ENCODE measurements around the gene MAFB. TPM values are rescaled to one million over a fixed set of nuclear protein-coding genes. Genes with fewer than 3 reads are reported as not detected.

MAFB gene
- total RNA-seq, 1 donor from 2014 or later: 20.6 TPM

DNA sequence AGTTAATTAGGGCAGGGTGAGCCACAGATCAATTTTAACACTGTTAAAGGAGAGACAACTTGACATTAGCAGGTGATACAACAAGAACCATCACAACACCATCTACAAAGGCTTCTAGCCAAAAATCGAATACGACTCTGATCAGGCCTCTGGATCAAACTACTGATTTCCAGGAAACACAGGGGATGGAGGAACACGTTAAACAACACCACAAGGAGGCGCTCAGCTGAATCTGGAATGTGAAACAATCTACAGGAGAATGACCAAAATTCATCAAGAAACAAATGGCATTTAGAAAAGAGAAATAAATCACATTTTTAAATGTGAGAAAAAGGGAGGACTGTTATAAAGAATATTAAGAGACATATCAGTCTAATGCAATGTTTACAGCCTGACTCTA, 13.5 kb upstream of the MAFB start:
- DNase-seq: no peak

GRCh38 chr20:40698744-40699143, 9.7 kb upstream of the MAFB start:
- no peak for DNase-seq

- no peak for DNase-seq
Observed at GRCh38 chr20:40698281-40698680, 9.2 kb upstream of the MAFB start.

DNA sequence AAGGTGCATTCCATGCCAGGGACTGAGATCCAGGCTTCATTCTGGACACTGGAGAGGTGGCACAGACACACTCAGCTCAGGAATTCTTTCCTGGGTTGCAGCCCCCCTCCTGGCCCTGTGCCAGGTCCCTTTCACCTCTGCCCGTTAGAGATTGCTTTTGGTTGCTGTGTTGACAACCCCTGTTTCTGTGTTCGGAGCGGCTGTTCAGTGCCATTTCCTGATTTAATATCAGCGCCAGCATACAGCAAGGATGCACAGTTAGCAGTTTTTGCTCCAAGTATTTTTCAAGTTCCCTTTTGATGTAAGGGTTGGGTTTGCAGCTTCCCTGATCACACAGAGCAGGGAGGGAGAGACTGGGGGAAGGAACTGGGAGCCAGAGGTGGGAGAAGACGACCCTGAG, 8.5 kb upstream of the MAFB start:
- DNase-seq: no peak

DNA sequence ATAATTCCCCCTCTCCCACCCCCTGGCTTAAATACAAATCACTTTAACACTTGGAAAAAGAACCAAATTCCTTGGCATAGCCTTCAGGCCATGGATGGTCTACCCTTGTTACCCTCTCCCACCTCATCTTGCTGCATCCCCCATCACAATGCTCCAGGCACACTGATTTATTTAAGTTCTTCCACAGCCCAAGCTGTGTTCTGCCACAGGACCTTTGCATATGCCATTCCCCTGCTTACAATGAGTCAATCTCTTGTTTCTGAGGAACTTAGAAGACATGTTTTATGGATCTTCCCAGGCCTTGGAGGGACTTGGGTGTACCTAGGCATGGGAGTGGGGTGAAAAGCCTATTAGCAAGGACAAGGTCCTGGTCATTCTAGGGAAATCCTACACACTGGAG, 6.2 kb upstream of the MAFB start:
- no peak for DNase-seq

DNA sequence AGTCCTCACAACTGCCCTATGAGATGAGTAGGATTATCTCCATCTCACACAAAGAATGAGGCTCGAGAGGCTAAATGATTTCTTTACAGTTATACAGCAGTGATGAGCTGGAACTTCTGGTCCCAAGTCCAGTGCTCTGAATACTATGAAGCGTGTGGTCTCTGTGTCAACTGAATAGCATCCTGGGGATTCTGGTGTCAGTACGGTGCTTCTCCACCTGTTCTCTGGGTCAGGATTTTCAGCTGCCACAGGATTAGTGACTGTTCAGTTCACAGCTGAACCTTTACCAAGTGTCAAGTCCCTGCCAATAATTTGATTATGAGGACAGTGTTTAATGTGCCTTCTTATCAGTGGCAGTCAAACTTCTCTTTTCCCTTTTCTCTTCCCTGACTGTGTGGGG, 5.2 kb upstream of the MAFB start:
- DNase-seq: no peak

DNA sequence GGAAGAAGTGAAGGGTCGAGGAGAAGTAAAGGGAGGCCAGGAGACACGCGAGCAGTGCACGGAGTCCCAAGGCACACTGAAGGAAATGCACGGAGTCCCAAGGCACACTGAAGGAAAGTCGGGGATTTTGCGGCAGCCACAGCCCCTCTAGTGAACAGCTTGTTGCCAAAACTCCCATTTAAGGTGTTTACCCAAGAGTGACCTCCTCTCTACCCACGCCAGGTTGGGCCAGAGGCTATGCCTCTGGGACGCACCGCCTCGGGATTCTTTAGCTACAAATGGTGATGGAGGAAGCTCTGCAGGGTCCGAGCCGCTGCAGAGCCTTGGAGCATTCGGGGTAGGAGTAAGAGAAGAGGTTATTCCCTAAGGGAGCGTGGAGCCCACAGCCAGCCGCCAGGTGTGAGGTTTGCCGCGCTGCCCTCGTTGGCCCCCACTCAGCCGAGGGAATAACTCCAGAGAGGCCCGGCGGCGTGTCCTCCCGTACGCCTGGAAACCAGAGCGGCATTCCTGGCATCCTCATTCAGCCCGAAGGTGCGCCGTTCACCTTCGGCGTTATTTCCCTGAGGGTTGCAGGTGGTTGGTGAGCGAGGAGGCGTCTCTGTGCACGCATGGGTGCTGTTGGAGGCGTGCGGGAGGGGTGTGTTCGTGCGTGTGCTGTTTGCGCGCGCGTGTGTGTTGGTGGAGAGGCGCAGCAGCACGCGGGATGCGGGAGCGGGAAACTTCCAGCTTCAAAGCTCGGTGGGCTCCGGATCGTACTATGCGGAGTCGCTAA, 3.4 kb upstream of the MAFB start:
- DNase-seq: no peak

- DNase-seq: no peak
Observed at GRCh38 chr20:40691566-40692239, 2.7 kb upstream of the MAFB start.

DNA sequence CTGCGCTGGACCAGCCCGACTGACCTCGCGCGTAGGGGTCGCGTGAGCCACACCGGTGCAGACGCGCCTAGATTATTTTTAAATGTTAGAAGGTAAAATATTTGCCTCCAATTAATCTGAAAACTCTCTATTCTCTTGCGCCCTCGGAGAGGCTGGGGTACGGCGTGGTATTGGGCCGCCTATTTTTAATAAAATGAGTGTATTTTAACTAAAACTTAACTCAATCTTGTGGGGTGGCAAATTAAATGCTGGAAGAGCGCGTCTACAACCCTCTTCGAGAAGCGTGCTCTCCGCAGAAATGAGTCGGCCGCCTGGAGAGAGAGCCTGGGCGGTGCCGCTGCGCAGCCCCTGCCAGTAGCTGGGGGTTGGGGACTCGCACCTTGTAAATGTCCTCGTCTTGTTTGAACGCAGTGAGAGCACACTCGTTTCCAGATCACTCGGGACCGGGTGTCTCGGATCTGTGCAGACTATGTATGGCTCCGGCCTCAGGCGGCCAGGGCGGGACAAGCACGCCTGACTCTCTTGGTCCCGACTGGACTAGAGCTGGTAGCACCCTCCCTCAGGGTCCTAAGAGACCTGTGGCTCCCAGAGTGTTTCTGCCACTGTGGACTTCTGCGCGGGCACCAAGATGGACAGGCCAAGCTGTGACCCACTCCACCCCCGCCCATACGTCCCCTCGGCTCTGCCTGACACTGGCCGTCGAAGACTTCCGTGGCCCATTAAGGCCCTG, 2.0 kb upstream of the MAFB start:
- no peak for DNase-seq

- peak; percentile 80 for DNase-seq
Observed at GRCh38 chr20:40689943-40690835, 1.2 kb upstream of the MAFB start.

- no peak for DNase-seq
Observed at GRCh38 chr20:40688129-40689099, 622 bp downstream of the MAFB start.

DNA sequence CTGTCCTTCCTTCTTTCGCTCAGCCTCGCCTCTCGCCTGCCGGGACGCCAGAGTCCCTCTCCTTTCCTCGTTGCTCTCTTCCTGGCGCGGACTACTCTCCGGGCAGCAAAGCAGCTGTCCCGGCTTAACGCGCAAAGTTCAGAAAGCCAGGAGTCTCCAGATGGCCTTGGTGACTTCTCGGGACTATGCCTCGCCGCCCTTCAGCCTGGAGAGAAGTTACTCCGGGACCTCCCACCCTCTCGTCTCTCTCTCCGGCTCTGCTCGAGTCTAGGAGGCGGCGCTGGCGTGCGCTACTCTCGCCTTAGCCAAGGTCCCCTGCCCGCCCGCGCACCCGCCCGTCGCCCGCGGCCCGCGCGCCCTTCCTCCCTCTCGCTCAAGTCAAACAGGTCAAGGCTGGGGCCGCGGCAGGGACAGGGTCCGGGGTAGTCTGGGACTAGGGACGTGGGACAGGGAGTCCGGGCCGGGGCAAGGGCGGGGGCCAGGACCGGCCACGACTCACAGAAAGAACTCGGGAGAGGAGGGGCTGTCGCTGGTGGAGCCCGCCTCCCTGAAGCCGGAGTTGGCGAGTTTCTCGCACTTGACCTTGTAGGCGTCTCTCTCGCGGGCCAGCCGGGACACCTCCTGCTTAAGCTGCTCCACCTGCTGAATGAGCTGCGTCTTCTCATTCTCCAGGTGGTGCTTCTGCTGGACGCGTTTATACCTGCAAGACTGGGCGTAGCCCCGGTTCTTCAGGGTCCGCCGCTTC, 1.5 kb downstream of the MAFB start:
- DNase-seq: no peak

GRCh38 chr20:40686893-40687292, 2.1 kb downstream of the MAFB start:
- no peak for DNase-seq

GRCh38 chr20:40686434-40686882, 2.6 kb downstream of the MAFB start:
- DNase-seq: no peak

GRCh38 chr20:40685349-40685748, 3.7 kb downstream of the MAFB start:
- DNase-seq: no peak

DNA sequence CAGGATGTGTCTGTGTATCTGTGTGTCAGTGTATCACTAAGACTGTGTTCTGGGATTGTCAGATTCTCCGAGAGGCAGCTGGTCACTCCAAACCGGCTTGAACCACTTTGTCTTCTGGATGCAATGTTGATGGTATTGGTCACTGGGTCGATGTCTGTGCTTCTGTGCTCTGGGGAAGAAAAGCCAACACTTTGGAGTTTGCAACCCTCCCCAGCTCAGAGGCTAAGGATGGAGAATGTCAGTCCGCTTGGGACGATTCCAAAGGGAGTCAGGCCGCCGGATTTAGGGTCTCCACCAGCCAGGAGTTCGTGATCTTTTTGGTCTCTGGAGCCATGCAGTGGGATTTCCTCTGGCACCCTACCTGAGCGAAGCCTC, 5.2 kb downstream of the MAFB start:
- DNase-seq: no peak

GRCh38 chr20:40683221-40683893, 5.7 kb downstream of the MAFB start:
- DNase-seq: no peak

GRCh38 chr20:40682104-40682981, 6.7 kb downstream of the MAFB start:
- no peak for DNase-seq

GRCh38 chr20:40681684-40682083, 7.4 kb downstream of the MAFB start:
- DNase-seq: no peak
